NCI-H2081 treated with DMSO at 0.1 percent for 48 hours (cell line): ENCODE measurements around the gene CCND1.

Source experiments
- DNase-seq: peaks from one replicate; lab custom pipeline; 2025; lab: John Stamatoyannopoulos, UW

Gene CCND1

DNA sequence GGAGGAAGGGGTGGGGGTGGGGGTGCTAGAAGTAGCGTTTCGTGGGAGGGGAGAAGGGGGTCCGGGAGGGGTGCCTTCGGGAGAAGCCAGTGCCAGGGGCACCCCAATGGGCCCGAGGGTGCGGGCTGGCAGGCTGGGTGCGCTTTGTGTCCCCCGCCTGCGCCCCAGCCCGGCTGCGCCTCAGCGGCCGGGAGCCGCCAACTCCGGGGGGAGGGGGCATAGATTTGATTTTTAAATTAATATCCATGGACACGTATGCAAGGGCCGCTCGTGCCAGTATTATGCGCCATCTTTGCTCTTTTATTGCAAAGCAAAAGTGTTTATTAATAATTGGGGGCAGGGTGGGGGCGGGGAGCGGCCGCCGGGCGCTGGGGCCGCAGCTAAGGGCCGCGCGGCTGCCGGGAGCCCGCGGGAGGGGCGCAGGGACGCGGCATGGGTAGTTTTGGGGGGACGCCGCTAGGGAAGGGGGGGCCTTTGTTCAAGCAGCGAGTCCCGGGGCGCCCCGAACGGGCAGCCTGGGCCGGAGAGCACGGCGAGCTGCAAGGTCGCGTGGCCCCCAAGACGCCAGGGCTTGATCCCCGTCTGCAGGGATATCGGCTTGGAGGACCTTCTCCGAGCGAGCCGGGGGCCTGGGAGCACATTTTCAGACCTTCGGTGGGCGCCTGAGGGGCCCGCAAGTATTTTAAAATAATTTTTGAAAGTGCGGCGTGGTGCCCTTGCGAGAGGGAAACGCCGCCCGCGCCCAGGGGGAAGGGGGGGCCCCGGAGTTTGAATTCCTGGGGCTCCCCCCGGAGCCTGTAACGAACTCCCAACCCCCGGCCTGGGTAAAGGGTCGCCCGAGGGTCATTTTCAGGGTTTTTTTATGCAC, 959 bp downstream of the CCND1 start:
- no peak for DNase-seq

DNA sequence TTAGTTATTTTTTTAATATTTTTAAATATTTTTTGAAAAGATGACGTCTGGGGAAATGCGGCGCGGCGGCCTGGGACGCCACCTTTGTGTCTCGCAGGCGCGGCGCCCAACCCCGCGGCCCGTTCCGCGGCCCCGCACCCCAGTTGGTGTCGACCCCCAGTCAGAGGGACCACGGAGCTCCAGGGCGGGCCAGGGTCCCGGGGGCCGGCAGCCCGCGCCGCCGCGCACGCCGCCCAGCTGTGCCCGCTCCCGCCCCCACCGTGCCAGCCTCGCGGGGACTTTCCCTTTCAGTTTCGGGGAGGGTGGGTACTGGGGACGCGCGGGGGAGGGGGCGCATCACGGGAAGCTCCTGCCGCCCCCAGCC, 1.6 kb downstream of the CCND1 start:
- no peak for DNase-seq

DNA sequence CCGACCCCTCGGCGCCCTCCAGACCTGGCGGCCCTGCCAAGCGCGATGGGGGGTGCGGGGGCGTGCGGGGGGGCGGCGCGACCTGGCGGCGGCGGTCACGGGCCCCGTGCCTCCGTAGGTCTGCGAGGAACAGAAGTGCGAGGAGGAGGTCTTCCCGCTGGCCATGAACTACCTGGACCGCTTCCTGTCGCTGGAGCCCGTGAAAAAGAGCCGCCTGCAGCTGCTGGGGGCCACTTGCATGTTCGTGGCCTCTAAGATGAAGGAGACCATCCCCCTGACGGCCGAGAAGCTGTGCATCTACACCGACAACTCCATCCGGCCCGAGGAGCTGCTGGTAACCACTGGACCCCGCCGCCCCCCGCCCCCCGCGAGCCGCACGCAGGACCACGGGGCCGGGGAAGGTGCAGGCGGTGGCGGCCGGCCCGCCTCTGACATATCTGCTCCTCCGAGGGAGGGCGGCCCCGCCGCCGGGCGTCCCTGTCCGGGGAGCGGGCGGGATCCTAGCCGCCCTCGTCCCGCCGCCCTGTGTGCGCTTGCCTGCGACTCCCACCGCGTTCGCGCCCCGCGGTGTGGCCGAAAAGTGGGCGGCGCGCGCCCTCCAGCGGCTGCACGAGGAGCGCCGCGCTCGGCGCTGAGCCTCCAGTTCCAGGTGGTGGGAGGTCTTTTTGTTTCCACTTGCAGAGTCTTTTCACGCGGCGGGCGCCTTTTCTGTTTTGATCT, 2.1 kb downstream of the CCND1 start:
- no peak for DNase-seq

DNA sequence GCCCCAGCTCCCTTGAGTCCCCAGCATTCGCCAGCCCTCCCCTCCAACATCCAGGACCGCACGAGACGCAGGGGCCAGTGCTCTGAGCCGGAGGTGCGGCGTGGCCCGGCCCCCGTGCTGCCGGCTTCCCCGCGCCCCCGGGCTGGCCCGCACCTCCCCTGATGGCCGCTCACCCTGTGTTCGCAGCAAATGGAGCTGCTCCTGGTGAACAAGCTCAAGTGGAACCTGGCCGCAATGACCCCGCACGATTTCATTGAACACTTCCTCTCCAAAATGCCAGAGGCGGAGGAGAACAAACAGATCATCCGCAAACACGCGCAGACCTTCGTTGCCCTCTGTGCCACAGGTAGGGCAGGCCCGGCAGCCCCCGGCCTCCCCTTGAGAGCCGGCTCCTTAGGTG, 2.7 kb downstream of the CCND1 start:
- DNase-seq, result no peak

DNA sequence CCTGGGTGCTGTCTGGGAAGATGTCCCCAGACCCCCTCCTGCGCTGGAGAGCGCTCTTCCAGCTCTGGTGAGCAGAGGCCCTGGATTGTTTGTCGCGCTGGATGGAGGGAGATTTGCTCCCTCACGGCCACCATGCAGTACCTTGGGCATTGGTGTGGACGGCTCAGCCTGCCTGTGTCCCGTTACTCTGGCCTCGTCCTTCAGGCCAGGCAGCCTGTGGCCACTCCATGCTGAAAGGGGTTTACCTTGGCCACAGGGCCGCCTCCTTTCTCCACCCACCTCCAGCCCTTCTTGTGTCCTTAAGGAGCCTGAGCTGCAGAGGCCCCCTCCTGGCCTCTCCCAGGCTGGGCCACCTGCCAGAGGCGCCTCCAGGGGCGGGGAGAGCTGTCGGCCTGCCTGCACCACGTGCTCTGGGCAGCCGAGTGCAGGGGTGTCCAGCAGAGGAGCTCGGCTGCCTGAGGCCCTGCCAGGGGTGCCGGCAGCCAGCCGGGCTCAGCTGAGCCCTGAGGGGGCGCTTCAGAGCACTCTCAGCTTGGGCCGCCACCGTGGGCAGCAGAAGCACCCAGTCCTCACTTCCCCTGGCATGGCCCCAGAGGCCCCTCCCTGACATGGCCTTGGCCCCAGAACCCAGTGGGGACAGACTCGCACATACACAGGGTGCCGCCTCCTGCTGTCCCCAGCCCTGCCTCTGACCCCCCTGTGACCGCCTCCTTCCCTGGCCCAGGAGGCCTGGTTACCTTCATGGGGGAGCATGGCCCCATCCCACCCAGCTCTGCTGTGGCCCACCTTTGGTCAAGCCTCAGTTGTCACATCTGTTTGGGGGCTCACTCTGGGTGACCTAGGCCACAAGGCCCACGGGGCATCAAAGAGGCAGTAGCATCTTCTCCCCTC, 3.4 kb downstream of the CCND1 start:
- no peak for DNase-seq

DNA sequence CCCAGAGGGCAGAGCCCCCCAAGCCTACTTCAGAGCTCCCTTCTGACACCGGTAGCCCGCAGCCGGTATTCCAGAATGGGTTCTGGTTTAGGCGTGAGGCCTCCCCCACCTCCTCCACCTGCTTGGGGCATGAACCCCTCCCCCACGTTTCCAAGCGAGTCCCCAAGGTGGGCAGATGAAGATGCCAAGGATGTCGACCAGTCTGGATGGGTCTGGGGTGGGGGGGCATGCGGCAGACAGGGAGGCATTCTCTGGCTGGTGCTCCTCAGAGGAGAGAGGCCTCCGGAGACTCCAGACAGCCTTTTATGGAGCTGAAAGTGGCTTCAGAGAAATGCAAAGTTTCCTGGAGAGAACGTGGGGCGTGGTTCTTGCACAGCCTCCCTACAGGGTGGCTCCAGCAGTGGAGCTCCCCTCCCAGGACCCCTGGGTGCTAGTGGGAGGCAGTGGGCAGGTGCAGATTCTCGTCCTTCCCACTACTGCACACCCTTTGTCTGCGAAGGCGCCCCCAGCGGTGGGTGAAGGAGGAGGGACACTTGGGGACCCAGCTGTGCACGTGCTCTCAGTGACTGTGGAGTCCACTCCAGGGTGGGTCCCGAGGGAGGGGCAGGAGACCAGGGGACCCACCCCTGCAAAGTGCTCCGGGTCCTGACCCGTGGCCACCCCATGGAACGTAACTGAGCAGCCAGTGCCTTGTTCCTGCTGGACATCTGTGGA, 4.2 kb downstream of the CCND1 start:
- no peak for DNase-seq

DNA sequence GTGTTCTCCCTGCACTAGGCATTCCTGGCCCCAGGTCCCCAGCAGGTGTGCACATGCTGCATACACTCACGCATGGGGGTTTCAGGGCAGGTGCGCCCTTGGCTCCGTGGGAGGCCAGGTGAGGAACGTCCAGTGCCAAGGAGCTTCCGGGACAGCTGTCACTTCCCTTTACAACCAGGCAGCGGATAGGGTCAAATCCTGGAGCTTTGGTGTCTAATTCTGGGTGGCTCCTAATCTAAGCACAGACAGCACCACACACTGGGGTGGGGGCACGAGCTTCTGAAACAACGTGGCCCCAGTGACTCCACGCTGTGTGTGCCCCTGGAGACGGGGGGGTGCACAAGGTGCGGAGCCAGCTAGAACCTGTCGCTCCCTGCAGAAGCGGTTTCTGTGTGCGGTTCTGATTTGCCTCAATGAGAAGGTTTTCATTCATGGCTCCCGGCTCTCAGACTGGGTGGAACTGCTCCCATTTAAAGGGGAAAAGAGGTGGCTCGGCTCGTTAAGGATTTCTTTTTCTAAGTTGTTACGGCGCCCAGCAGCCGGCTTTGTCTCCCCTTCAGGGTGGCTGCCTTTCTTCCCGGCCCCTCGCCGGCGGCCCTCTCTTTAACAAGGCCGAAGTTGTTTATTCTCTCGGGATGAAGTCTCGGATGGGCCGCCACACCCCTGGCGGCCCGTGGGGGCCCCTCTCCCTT, 5.0 kb downstream of the CCND1 start:
- DNase-seq, result no peak

DNA sequence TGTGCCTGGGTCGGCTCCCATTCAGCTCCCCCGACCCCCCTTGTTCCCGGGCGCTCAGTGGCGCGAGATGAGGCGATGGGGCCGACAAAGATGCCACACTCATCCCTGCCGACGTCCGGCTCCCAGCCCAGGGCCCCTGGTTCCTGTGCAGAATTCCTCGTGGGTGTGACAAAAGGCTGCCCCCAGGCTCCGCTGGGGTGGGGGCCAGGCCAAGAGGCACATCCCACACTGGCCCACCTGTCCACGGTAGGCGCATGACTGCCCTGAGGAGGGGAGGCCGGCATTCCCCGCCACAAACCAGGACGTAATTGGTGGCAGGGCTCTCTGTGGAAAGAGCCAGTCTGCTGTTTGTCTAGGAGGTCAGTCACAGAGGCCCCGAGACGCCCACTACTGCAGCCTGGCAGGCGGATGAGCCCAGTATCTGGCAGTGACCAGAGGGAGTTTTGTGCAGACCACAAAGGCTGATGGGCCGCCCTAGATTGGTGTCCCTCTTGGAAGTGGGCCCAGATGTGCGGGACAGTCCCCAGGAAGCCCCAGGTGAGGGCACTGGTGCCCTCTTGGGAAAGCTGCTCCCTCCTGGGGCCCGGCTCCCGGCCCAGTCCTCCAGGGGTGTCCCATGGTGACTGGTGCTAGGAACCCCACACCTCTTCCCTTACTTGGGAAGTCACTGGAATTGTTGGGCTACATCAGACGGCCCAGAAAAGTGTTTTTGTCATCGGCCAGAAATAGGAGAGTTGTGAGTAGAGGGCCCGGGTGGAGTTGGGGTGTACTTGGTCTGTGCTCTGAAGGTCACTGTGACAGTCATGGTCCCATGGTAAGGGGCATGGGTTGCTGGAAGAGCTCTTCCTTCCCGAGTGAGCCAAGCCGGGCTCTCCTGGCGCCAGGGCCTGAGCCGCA, 5.8 kb downstream of the CCND1 start:
- DNase-seq, result no peak

DNA sequence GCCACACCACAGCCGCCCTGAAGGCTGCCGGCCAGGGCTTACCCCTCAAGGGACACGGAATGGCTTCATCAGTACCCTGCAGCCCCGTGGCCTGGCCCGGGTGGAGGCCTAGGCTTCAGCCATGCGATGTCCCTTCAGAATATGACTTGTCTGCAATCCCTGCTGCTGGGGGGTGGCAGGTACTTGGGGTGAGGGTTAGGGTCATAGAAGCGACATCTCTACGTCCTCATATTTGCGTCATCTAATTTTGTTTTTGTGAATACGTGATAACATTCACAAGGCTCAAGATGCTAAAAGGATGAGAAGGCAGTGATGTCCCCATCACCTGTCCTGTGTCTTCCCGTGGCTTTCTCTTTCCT, 6.4 kb downstream of the CCND1 start:
- DNase-seq, result no peak

DNA sequence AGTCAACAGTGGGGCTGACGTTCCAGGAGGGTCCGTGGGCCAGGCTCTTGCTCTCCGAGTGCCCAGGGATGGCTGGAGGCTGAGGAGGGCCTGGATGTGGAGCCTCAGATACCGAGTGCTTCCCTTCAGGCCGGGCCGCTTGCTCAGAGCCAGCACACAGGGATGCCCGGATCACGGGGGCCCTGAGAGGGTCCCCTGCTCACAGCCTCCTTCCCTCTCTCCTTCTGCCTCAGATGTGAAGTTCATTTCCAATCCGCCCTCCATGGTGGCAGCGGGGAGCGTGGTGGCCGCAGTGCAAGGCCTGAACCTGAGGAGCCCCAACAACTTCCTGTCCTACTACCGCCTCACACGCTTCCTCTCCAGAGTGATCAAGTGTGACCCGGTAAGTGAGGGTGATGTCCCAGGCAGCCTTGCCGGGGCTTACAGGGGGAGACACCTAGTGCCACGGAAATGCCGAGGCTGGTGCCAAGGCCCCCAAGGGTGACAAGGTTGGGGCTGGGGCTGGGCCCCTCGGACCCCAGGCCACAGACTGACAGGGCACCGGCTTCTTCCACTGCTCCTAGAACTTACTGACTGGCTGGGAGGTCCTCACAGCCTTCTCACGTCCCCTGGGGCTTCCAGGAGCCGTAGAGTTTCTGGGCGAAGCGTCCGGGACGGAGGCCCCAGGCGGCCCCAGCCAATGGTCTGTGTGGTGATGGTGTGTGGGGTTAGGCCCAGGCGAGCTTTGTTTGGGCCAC, 7.0 kb downstream of the CCND1 start:
- DNase-seq, result no peak

DNA sequence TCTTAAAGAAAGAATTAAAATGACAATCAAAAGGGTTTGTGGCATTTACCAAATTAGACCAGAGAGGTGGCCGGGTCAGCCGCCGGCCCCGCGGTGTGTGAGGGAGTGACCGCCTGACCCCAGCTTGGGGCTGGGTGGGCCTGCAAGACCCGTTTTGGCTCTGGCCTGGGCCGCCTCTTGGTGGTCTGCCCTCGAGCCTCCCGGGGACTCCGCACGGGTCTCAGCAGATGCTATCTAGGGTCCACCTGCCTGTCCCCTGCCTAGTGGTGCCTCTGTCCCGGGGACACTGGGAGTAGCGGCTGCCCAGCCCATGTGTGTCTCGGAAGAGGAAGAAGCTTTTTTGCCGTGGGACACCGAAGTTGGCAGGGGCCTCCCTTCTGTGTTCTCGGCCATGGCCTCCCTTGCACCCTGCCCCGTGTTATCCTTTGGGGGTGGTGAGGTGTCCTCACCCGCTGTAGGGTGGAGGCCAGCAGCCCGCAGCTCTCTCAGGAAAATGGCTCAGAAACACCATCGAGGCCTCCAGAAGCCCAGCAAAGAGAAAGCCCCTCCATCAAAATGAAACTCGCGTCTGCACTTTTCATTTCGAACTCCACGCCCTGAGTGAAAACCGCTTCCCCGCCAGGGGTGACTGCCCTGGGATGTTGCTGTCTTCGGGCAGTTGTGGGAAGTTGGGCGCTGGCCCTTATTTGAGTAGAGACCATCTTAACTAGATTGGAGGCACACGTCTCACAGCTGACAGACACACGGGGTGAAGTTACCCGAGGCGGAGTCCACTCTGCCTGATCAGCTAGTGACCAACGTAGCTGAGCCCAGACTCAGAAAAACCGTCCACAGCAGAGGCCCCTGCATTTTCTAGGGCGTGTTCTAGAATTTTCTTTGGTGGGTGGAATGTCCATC, 8.0 kb downstream of the CCND1 start:
- no peak for DNase-seq

DNA sequence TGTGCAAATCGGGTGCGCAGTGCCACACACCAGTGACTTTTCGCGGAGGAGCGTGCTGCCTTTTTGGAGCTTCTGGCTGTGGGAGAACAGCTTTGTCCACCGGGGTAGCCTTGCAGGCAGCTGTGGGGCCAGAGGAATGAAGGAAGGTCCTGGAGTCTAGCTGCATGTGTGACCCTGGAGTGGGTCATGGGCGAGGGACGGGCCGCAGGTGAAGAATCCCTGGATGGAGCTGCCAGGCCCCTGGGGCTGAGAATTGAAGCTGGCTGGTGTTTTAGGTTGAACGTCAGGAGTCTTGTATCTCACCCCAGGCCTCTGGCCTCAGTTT, 8.6 kb downstream of the CCND1 start:
- no peak for DNase-seq

DNA sequence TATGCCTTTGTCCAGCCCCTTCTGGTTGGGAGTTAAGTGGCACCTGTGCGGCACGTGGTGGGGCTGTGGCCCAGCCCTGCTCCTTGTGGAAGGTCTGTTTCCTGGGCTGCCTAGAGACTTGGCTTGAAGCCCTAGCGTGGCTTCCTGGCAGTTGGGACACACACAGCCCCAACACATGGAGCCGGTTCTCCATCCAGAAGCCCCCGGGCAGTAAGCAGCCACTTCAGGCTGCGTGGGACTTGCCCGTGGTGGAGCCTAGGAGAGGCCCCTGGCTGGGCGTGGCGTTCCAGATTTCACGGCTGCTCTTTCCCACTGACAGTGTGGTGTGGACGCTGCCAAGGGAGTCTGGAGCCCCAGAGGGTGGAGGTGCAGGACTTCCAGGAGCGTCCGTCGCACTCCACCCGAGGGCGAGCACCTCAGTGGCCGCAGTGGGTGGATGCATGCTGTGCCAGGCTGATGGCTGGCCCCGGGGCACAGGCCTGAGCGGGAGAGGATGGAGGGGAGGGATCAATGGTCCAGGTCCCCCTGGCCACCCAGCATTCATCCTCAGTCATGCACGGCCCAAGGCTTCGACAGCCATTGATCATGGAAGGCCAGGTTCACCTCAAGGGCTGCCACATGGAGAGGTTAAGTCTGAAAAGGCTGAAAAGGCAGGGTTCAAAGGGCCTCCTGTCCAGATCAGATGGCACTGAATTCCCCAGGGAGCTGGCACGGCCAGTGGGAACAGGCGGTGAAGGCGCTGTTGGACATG, 9.3 kb downstream of the CCND1 start:
- DNase-seq, result no peak

DNA sequence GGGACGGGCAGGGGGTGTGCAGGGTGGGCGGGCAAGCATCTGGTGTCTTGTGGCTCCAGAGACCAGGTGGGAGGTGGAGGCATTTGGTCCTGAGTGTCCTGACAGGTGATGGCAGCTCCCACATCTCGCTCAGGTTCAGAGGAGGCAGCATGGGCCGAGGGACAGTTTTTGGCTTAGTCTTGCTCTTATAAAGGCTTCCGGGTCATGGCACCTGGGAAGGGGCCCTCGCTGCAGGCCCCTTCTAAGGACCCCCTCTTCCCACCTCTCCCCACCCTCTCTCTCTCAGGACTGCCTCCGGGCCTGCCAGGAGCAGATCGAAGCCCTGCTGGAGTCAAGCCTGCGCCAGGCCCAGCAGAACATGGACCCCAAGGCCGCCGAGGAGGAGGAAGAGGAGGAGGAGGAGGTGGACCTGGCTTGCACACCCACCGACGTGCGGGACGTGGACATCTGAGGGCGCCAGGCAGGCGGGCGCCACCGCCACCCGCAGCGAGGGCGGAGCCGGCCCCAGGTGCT, 9.9 kb downstream of the CCND1 start:
- DNase-seq, result no peak

DNA sequence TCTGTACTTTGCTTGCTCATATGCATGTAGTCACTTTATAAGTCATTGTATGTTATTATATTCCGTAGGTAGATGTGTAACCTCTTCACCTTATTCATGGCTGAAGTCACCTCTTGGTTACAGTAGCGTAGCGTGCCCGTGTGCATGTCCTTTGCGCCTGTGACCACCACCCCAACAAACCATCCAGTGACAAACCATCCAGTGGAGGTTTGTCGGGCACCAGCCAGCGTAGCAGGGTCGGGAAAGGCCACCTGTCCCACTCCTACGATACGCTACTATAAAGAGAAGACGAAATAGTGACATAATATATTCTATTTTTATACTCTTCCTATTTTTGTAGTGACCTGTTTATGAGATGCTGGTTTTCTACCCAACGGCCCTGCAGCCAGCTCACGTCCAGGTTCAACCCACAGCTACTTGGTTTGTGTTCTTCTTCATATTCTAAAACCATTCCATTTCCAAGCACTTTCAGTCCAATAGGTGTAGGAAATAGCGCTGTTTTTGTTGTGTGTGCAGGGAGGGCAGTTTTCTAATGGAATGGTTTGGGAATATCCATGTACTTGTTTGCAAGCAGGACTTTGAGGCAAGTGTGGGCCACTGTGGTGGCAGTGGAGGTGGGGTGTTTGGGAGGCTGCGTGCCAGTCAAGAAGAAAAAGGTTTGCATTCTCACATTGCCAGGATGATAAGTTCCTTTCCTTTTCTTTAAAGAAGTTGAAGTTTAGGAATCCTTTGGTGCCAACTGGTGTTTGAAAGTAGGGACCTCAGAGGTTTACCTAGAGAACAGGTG, 11.1 kb downstream of the CCND1 start:
- DNase-seq, result no peak

DNA sequence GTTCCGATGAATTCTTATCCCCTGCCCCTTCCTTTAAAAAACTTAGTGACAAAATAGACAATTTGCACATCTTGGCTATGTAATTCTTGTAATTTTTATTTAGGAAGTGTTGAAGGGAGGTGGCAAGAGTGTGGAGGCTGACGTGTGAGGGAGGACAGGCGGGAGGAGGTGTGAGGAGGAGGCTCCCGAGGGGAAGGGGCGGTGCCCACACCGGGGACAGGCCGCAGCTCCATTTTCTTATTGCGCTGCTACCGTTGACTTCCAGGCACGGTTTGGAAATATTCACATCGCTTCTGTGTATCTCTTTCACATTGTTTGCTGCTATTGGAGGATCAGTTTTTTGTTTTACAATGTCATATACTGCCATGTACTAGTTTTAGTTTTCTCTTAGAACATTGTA, 12.0 kb downstream of the CCND1 start:
- no peak for DNase-seq

DNA sequence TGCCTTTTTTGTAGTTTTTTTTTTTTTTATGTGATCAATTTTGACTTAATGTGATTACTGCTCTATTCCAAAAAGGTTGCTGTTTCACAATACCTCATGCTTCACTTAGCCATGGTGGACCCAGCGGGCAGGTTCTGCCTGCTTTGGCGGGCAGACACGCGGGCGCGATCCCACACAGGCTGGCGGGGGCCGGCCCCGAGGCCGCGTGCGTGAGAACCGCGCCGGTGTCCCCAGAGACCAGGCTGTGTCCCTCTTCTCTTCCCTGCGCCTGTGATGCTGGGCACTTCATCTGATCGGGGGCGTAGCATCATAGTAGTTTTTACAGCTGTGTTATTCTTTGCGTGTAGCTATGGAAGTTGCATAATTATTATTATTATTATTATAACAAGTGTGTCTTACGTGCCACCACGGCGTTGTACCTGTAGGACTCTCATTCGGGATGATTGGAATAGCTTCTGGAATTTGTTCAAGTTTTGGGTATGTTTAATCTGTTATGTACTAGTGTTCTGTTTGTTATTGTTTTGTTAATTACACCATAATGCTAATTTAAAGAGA, 12.5 kb downstream of the CCND1 start:
- no peak for DNase-seq
